HG02588 (cell line): ENCODE measurements around the gene CCDC71L.

Source experiments
- ATAC-seq: cut with Tn5 transposase; IDR thresholded peaks from one replicate; pipeline ENCODE4 v1.9.1; 2021; ENCODE audit warnings: mild to moderate bottlenecking, moderate library complexity; ENCODE audit not compliant: unreplicated experiment

CCDC71L gene

GRCh38 chr7:106609416-106609815, 51.5 kb downstream of the CCDC71L start:
- no peak for ATAC-seq

GRCh38 chr7:106608661-106609060, 52.3 kb downstream of the CCDC71L start:
- ATAC-seq, result no peak
